Testis (tissue), 3 donors: ENCODE results near the gene LRRC26. TPM values are rescaled to one million over a fixed set of nuclear protein-coding genes. Genes with fewer than 3 reads are reported as not detected.
"Not testable (repeated sequence)": the region's sequence is repeated elsewhere in the genome, so short reads cannot be mapped to it uniquely, and the experiment has no call there.

Experiments used
- DNase-seq: peaks from one replicate; pipeline ENCODE4 v3.0.0-alpha.2; 2019
- H3K27ac ChIP-seq, 2 donors: fragments of 200-600 bp; sonication (generic); one replicate each; pipeline ENCODE4 v1.5.1; 2019
- H3K27me3 ChIP-seq: fragments of 200-600 bp; sonication (generic); one replicate; pipeline ENCODE4 v1.5.1; 2019
- H3K36me3 ChIP-seq: fragments of 200-600 bp; sonication (generic); one replicate; pipeline ENCODE4 v1.5.1; 2017; ENCODE audit warnings: low read depth; ENCODE audit errors: missing control alignments
- H3K4me1 ChIP-seq: fragments of 200-600 bp; sonication (generic); one replicate; pipeline ENCODE4 v1.5.1; 2019
- H3K4me3 ChIP-seq, 2 donors: fragments of 200-600 bp; sonication (generic); one replicate each; pipeline ENCODE4 v1.5.1; 2017 to 2019
- H3K9me3 ChIP-seq: fragments of 200-600 bp; sonication (generic); one replicate; pipeline ENCODE4 v1.5.1; 2017
- POLR2A ChIP-seq: fragments of 450-650 bp; IDR thresholded peaks from one replicate; pipeline ENCODE4 v1.6.1; 2017; ENCODE audit warnings: antibody characterized with exemption, mild to moderate bottlenecking, moderate library complexity
- WGBS, 2 donors: methylation state at CpG; one replicate each; pipeline ENCODE4 v1.1.5; 2018; 5-methylcytosine and 5-hydroxymethylcytosine counted together
- intact Hi-C: fragments of 100-400 bp; cut with DNase I; formaldehyde crosslinking; loops from one replicate; pipeline ENCODE4 v1.15.1; 2023; ENCODE audit warnings: low total_unique reads
- polyA plus RNA-seq: library from polyadenylated mRNA; stranded (reverse); fragments of 350-450 nt; fragmentation: Illumina TruSeq; extraction: RNeasy Lipid Tissue Mini Kit (QIAGEN cat#74804); gene quantifications from one replicate; pipeline ENCODE4 v1.2.3, GENCODE V29; 2014; ENCODE audit warnings: low read depth, low replicate concordance; ENCODE audit not compliant: insufficient read depth
- total RNA-seq, 2 donors: library from RNA; depleted of rRNA; stranded (reverse); fragments of >200 nt; gene quantifications; one replicate each; pipeline ENCODE4 v1.2.3, GENCODE V29; 2016
- TF ChIP-seq, protein P1 (sequence below), 3 experiments: fragments of 450-650 bp in 2 of 3; fragments of 200-600 bp in 1 of 3; sonication (generic) in 1 of 3; IDR thresholded peaks; one replicate each; pipeline ENCODE4 v1.5.1; 2016 to 2019; ENCODE audit warnings: antibody characterized with exemption in 3 of 3, mild to moderate bottlenecking in 2 of 3, moderate library complexity in 1 of 3

Gene LRRC26
- total and polyA plus RNA-seq, 3 donors from 2014 or later, result 2.4 to 5.1 TPM; not detected in 1

GRCh38 chr9:137136261-137136880 is 33.5 kb downstream of the LRRC26 start:
- WGBS, 2 donors, result 39 to 47% methylated on average over 6 to 27 of the region's 27 CpGs
- Histone ChIP-seq H3K4me3 (no peak overlapping the region), H3K4me1 (no peaks in the 10 kb centered on the region), H3K9me3 (no peaks in the 10 kb centered on the region), H3K27me3 (no peaks in the 10 kb centered on the region), H3K36me3 (no peaks in the 10 kb centered on the region), H3K27ac (no peak overlapping the region)
- no peak for DNase-seq
- intact Hi-C loops, result no loop called here
- TF ChIP-seq POLR2A, result no peak
- TF ChIP-seq, protein P1, sequence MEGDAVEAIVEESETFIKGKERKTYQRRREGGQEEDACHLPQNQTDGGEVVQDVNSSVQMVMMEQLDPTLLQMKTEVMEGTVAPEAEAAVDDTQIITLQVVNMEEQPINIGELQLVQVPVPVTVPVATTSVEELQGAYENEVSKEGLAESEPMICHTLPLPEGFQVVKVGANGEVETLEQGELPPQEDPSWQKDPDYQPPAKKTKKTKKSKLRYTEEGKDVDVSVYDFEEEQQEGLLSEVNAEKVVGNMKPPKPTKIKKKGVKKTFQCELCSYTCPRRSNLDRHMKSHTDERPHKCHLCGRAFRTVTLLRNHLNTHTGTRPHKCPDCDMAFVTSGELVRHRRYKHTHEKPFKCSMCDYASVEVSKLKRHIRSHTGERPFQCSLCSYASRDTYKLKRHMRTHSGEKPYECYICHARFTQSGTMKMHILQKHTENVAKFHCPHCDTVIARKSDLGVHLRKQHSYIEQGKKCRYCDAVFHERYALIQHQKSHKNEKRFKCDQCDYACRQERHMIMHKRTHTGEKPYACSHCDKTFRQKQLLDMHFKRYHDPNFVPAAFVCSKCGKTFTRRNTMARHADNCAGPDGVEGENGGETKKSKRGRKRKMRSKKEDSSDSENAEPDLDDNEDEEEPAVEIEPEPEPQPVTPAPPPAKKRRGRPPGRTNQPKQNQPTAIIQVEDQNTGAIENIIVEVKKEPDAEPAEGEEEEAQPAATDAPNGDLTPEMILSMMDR (IDR thresholded peaks at IDR 0.05), result no peak

- WGBS, 2 donors, result 81 to 83% methylated on average over 9 of the region's 9 CpGs
- H3K27ac ChIP-seq, intact Hi-C loops, H3K36me3 ChIP-seq, H3K9me3 ChIP-seq, DNase-seq, H3K4me1 ChIP-seq, H3K4me3 ChIP-seq, H3K27me3 ChIP-seq: not testable (repeated sequence)
Measured at GRCh38 chr9:137135154-137135553, 34.7 kb downstream of the LRRC26 start.

DNA sequence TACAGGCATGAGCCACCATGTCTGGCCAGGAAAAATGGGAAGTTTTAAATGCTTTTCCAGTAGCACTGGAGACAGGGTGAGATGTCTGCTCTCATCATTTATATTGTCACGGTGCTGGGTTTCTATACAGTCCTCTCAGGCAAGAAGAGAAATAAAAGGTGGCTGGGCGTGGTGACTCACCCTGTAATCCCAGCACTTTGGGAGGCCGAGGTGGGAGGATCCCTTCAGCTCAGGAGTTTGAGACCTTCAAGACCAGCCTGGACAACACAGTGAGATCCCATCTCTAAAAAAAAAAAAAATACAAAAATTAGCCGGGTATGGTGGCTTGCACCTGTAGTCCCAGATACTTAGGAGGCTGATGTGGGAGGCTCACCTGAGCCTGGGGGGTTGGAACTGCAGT is 35.7 kb downstream of the LRRC26 start:
- Histone ChIP-seq H3K36me3 (no peaks in the 10 kb centered on the region), H3K4me1 (no peaks in the 10 kb centered on the region), H3K27ac (no peak overlapping the region), H3K4me3 (no peak overlapping the region), H3K9me3 (no peaks in the 10 kb centered on the region), H3K27me3 (no peaks in the 10 kb centered on the region)
- TF ChIP-seq, protein P1 (IDR thresholded peaks at IDR 0.05), result no peak
- TF ChIP-seq POLR2A, result no peak
- WGBS, 2 donors, result 76 to 82% methylated on average over 4 of the region's 4 CpGs
- no peak for DNase-seq
- intact Hi-C loops, result no loop called here

DNA sequence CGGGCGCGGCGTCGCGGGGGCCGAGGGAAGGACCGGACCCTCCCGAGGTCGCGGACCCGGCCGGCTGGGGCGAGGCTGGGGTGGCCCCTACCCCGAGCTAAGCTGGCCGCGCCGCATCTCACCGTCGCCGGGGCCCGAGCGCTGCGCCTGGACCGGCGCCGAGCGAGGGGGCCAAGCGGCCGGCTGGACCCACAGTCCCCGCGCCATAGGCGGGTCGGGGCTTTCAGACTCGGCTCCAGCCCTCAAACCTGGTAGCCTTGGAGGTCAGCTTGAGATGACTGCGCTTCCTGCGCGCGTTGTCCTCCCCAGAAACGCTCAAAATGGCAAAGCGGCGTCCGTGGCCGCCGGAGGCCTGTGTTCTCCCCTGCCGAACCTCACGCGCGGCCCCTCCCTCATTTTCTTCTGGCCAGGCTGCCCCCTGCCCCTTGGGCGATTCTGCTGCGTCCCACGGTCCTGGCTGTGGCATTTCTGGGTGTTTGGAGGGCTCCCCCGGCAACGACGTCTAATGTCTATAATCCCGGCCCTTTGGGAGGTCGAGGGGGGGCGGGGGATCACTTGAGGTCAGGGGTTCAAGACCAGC is 39.6 kb downstream of the LRRC26 start:
- intact Hi-C loops, result no loop called here
- Histone ChIP-seq H3K4me1 (peaks cover 19% of the 10 kb centered on the region), H3K27me3 (no peaks in the 10 kb centered on the region), H3K36me3 (no peaks in the 10 kb centered on the region), H3K4me3 (peak overlapping the region; percentile 72 to 84), H3K27ac (peak overlapping the region in 1 of 2 donors; percentile 77), H3K9me3 (no peaks in the 10 kb centered on the region)
- no peak for DNase-seq
- TF ChIP-seq, protein P1 (IDR thresholded peaks at IDR 0.05), result no peak
- TF ChIP-seq POLR2A, result no peak
- WGBS, 2 donors, result 9 to 12% methylated on average over 17 to 35 of the region's 58 CpGs

DNA sequence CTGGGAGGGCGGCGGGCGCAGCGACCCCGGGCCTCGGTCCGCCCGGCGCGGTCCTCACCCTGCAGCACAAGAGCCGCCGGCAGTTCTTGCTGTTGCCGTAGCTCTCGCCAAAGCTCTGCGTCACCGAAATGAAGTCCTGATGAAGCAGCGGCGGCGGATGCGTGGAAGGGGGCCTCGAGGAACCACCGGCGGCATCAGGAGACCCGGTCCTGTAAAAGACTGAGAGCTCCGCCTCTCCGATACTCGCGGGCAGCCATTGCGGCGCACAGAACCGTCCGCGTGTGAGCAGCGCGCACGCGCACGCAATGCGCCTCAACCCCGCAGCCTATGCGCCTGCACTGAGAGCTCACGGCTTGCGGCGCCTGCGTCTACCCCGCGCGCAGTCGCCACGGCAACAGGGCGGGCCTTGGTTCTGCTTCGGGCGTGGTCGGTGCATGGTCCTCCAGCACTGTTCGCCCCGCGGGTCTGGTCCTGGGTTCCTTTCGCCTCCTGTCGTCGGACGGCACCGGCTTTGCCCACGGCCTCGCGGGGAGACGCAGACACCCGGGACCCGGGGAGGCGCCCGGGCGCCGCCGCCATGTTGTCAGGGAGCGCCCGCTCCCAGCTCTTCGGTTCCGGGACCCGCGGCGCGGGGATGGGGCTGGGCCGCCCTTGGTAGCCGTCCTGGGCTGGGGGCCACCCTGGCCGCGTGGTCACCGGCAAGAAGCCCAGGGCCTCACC is 40.2 kb downstream of the LRRC26 start:
- H3K9me3 ChIP-seq, result no peaks in the 10 kb centered on the region
- DNase-seq, result peak; percentile 93
- H3K36me3 ChIP-seq, result no peaks in the 10 kb centered on the region
- peak overlapping the region; percentile 65 to 77 for H3K27ac ChIP-seq
- no peaks in the 10 kb centered on the region for H3K27me3 ChIP-seq
- H3K4me3 ChIP-seq, result peak overlapping the region; percentile 72 to 84
- WGBS, 2 donors, result 0 to 2% methylated on average over 8 to 71 of the region's 86 CpGs
- peaks cover 19% of the 10 kb centered on the region for H3K4me1 ChIP-seq
- intact Hi-C loops, result no loop called here
- TF ChIP-seq, protein P1 (IDR thresholded peaks at IDR 0.05), result no peak
- no peak for TF ChIP-seq POLR2A
